Gastroesophageal sphincter (tissue), 3 donors: ENCODE data around the gene TNFAIP8L1.

Source experiments
- POLR2A ChIP-seq, 2 donors: fragments of 450-650 bp; IDR thresholded peaks; one replicate each; pipeline ENCODE4 v1.6.1; 2017; ENCODE audit warnings: antibody characterized with exemption in 2 of 2, mild to moderate bottlenecking in 2 of 2, moderate library complexity in 1 of 2
- TF ChIP-seq, protein P1 (sequence below), 4 experiments: fragments of 200-600 bp in 2 of 4; fragments of 450-650 bp in 2 of 4; sonication (generic) in 1 of 4; IDR thresholded peaks; one replicate each; pipeline ENCODE4 v1.5.1; 2017 to 2019; ENCODE audit warnings: antibody characterized with exemption in 4 of 4, mild to moderate bottlenecking in 2 of 4, moderate library complexity in 2 of 4

DNA sequence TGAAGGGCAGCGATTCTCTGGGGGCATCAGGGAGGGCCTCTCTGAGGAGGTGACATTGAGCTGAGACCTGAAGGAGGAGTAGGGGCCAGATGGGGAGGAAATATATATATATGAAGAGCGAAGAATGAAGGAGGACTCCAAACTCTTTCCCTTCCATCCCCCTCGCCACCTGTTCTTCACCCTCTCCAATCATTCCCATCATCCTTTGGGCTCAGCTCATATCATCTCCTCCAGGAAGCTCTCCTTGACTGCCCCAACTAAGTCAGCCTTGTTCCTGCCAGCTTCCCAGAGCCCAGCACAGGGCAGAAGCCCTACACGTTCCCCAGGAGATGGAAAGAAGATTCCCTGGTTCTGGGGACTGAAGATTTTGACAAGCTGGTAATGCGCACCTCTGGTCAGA lies 46.9 kb upstream of the TNFAIP8L1 start:
- TF ChIP-seq, protein P1, sequence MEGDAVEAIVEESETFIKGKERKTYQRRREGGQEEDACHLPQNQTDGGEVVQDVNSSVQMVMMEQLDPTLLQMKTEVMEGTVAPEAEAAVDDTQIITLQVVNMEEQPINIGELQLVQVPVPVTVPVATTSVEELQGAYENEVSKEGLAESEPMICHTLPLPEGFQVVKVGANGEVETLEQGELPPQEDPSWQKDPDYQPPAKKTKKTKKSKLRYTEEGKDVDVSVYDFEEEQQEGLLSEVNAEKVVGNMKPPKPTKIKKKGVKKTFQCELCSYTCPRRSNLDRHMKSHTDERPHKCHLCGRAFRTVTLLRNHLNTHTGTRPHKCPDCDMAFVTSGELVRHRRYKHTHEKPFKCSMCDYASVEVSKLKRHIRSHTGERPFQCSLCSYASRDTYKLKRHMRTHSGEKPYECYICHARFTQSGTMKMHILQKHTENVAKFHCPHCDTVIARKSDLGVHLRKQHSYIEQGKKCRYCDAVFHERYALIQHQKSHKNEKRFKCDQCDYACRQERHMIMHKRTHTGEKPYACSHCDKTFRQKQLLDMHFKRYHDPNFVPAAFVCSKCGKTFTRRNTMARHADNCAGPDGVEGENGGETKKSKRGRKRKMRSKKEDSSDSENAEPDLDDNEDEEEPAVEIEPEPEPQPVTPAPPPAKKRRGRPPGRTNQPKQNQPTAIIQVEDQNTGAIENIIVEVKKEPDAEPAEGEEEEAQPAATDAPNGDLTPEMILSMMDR (IDR thresholded peaks at IDR 0.05): no peak
- TF ChIP-seq POLR2A (IDR thresholded peaks at IDR 0.05): no peak
